GM23338 (cell line): ENCODE results near the gene FARS2. TPM values are rescaled to one million over a fixed set of nuclear protein-coding genes. Genes with fewer than 3 reads are reported as not detected.

ENCODE experiments used
- ATAC-seq: fragments of 200-7000 bp; cut with Tn5 transposase; 3 replicates; pipeline ENCODE4 v1.9.1; 2020
- DNase-seq: peaks from one replicate; pipeline ENCODE4 v3.0.0-alpha.2; 2015; ENCODE audit warnings: low spot score
- H2AFZ ChIP-seq: fragments of 200-600 bp; sonication (generic); 2 replicates; pipeline ENCODE4 v1.8.0; 2016; ENCODE audit warnings: antibody characterized with exemption, mild to moderate bottlenecking, moderate library complexity
- H3F3A ChIP-seq: fragments of 200-600 bp; sonication (generic); replicated peaks from 2 replicates; pipeline ENCODE4 v1.8.0; 2017; ENCODE audit warnings: antibody characterized with exemption, mixed run types, low read depth
- H3K27ac ChIP-seq: fragments of 200-600 bp; sonication (generic); 2 replicates; pipeline ENCODE4 v1.6.1; 2016; ENCODE audit warnings: low read depth
- H3K27me3 ChIP-seq: fragments of 200-600 bp; sonication (generic); 2 replicates; pipeline ENCODE4 v1.8.0; 2016; ENCODE audit warnings: mild to moderate bottlenecking, mixed run types, moderate library complexity; ENCODE audit not compliant: insufficient read depth
- H3K36me3 ChIP-seq: fragments of 200-600 bp; sonication (generic); 2 replicates; pipeline ENCODE4 v1.8.0; 2016; ENCODE audit warnings: mild to moderate bottlenecking; ENCODE audit not compliant: insufficient read depth
- H3K4me1 ChIP-seq: fragments of 200-600 bp; sonication (generic); 2 replicates; pipeline ENCODE4 v1.8.0; 2016; ENCODE audit warnings: mild to moderate bottlenecking, moderate library complexity; ENCODE audit not compliant: insufficient read depth
- H3K4me2 ChIP-seq: fragments of 200-600 bp; sonication (generic); 2 replicates; pipeline ENCODE4 v1.7.1; 2017; ENCODE audit warnings: mixed run types
- H3K4me3 ChIP-seq: fragments of 200-600 bp; sonication (generic); 2 replicates; pipeline ENCODE4 v1.6.1; 2016; ENCODE audit warnings: mixed run types
- H3K79me2 ChIP-seq: fragments of 200-600 bp; sonication (generic); replicated peaks from 2 replicates; pipeline ENCODE4 v1.8.0; 2017; ENCODE audit warnings: mild to moderate bottlenecking; ENCODE audit not compliant: insufficient read depth
- H3K9me2 ChIP-seq: fragments of 200-600 bp; sonication (generic); 2 replicates; pipeline ENCODE4 v1.8.0; 2017; ENCODE audit not compliant: insufficient read depth
- H4K20me1 ChIP-seq: fragments of 200-600 bp; sonication (generic); replicated peaks from 2 replicates; pipeline ENCODE4 v1.8.0; 2017; ENCODE audit warnings: mild to moderate bottlenecking; ENCODE audit not compliant: insufficient read depth
- H3K27ac Mint-ChIP-seq: 2 replicates; pipeline ENCODE4 v1.8.0; 2020; ENCODE audit warnings: inconsistent platforms, mild to moderate bottlenecking, moderate library complexity, mixed read lengths
- H3K27me3 Mint-ChIP-seq: 3 replicates; pipeline ENCODE4 v1.8.0; 2022; ENCODE audit warnings: low read depth, mild to moderate bottlenecking, moderate library complexity, mixed read lengths, inconsistent platforms; ENCODE audit not compliant: insufficient read depth, poor library complexity
- H3K36me3 Mint-ChIP-seq: 3 replicates; pipeline ENCODE4 v1.8.0; 2021; ENCODE audit warnings: low read depth, mild to moderate bottlenecking, inconsistent platforms, moderate library complexity, mixed read lengths
- H3K4me1 Mint-ChIP-seq: 3 replicates; pipeline ENCODE4 v1.8.0; 2020; ENCODE audit warnings: mild to moderate bottlenecking, inconsistent platforms, mixed read lengths
- H3K4me3 Mint-ChIP-seq: 3 replicates; pipeline ENCODE4 v1.8.0; 2021; ENCODE audit warnings: moderate library complexity, mild to moderate bottlenecking, inconsistent platforms, mixed read lengths
- H3K9me3 Mint-ChIP-seq: 3 replicates; pipeline ENCODE4 v1.8.0; 2020; ENCODE audit warnings: moderate library complexity, mild to moderate bottlenecking, inconsistent platforms, mixed read lengths
- CREB1 ChIP-seq: fragments of 250-450 bp; sonication (Bioruptor Pico); IDR thresholded peaks from 2 replicates; pipeline ENCODE4 v1.5.0; 2020; ENCODE audit warnings: low read depth, mild to moderate bottlenecking, moderate library complexity
- EZH2 ChIP-seq: fragments of 200-600 bp; sonication (generic); IDR thresholded peaks from one replicate; pipeline ENCODE4 v1.8.0; 2017; ENCODE audit warnings: antibody characterized with exemption, mild to moderate bottlenecking, low read depth; ENCODE audit not compliant: unreplicated experiment
- EZH2phosphoT487 ChIP-seq: fragments of 200-600 bp; sonication (generic); IDR thresholded peaks from one replicate; pipeline ENCODE4 v1.8.1; 2018; ENCODE audit warnings: antibody characterized with exemption; ENCODE audit not compliant: unreplicated experiment
- JUNB ChIP-seq: IDR thresholded peaks from one replicate; pipeline ENCODE4 v1.6.1; 2016; ENCODE audit warnings: antibody characterized with exemption; ENCODE audit not compliant: unreplicated experiment
- NANOG ChIP-seq: IDR thresholded peaks from 2 replicates; pipeline ENCODE4 v1.6.1; 2016; ENCODE audit warnings: antibody characterized with exemption, borderline replicate concordance
- POLR2AphosphoS5 ChIP-seq: IDR thresholded peaks from 2 replicates; pipeline ENCODE4 v1.6.1; 2016; ENCODE audit warnings: antibody characterized with exemption, low read depth
- STAT1 ChIP-seq: IDR thresholded peaks from one replicate; pipeline ENCODE4 v1.6.1; 2016; ENCODE audit warnings: antibody characterized with exemption; ENCODE audit not compliant: unreplicated experiment
- ZNF114 ChIP-seq: fragments of 250-450 bp; sonication (Bioruptor Pico); IDR thresholded peaks from 2 replicates; pipeline ENCODE4 v1.5.0; 2020; ENCODE audit warnings: mild to moderate bottlenecking, moderate library complexity
- ZNF331 ChIP-seq: fragments of 250-450 bp; sonication (Bioruptor Pico); IDR thresholded peaks from 2 replicates; pipeline ENCODE4 v1.5.0; 2020; ENCODE audit warnings: low read depth, mild to moderate bottlenecking, moderate library complexity
- polyA plus RNA-seq: library from polyadenylated mRNA; unstranded; fragments of >200 nt; fragmentation: Nextera tagmentation; extraction: Ambion mirVana; gene quantifications from 2 replicates; pipeline ENCODE4 v1.2.1, GENCODE V29; 2016
- total RNA-seq: library from RNA; depleted of rRNA; stranded (reverse); fragments of >200 nt; shearing (Covaris generic); gene quantifications from 2 replicates; pipeline ENCODE4 v1.2.3, GENCODE V29; 2014
- TF ChIP-seq, protein P1 (sequence below): IDR thresholded peaks from one replicate; pipeline ENCODE4 v1.6.1; 2018; ENCODE audit warnings: antibody characterized with exemption; ENCODE audit not compliant: unreplicated experiment
- TF ChIP-seq, protein P2 (sequence below): IDR thresholded peaks from 2 replicates; pipeline ENCODE4 v1.6.1; 2016; ENCODE audit warnings: antibody characterized with exemption
- TF ChIP-seq, protein P3 (sequence below), 2 experiments: fragments of 200-600 bp in 1 of 2; sonication (generic) in 1 of 2; conservative IDR thresholded peaks; 2 replicates each; pipeline versions ENCODE4 v1.5.1 to v1.6.1; 2016 to 2017; ENCODE audit warnings: antibody characterized with exemption in 2 of 2, low read depth in 2 of 2, mild to moderate bottlenecking in 2 of 2, moderate library complexity in 1 of 2
- TF ChIP-seq, protein P4 (sequence below): fragments of 250-450 bp; sonication (Bioruptor Pico); IDR thresholded peaks from 2 replicates; pipeline ENCODE4 v1.5.0; 2020; ENCODE audit warnings: mild to moderate bottlenecking, moderate library complexity

The FARS2 gene
- total and polyA plus RNA-seq, 2 experiments from 2014 or later: 7.6 to 19.0 TPM

DNA sequence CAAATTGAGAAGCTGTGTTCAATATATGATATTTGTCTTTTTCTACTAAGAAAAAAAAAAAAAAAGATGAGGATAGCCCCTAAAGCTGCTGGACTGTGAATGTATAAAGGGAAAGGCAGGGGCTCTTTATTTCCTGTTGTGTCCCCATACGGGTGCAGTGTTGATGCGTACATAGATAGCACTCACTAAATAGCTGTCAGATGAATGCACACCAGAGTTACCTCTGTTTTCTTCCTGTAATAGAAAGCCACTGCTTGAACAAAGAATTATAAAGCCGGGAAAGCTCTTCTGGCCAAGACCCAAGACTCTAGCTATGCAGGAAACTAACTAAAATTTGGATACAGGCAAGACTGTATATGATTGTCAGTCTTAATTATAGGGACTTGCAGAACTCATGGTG is 260.0 kb downstream of the FARS2 start:
- H3K4me3 ChIP-seq: no peak overlapping the region
- no peaks in the 10 kb centered on the region for H3K27me3 Mint-ChIP-seq
- H3K4me2 ChIP-seq: no peak overlapping the region
- H3K9me2 ChIP-seq: no peaks in the 10 kb centered on the region
- no peaks in the 10 kb centered on the region for H3F3A ChIP-seq
- TF ChIP-seq, protein P1, sequence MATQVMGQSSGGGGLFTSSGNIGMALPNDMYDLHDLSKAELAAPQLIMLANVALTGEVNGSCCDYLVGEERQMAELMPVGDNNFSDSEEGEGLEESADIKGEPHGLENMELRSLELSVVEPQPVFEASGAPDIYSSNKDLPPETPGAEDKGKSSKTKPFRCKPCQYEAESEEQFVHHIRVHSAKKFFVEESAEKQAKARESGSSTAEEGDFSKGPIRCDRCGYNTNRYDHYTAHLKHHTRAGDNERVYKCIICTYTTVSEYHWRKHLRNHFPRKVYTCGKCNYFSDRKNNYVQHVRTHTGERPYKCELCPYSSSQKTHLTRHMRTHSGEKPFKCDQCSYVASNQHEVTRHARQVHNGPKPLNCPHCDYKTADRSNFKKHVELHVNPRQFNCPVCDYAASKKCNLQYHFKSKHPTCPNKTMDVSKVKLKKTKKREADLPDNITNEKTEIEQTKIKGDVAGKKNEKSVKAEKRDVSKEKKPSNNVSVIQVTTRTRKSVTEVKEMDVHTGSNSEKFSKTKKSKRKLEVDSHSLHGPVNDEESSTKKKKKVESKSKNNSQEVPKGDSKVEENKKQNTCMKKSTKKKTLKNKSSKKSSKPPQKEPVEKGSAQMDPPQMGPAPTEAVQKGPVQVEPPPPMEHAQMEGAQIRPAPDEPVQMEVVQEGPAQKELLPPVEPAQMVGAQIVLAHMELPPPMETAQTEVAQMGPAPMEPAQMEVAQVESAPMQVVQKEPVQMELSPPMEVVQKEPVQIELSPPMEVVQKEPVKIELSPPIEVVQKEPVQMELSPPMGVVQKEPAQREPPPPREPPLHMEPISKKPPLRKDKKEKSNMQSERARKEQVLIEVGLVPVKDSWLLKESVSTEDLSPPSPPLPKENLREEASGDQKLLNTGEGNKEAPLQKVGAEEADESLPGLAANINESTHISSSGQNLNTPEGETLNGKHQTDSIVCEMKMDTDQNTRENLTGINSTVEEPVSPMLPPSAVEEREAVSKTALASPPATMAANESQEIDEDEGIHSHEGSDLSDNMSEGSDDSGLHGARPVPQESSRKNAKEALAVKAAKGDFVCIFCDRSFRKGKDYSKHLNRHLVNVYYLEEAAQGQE: no peak
- TF ChIP-seq ZNF114 (no peak), POLR2AphosphoS5 (no peak), CREB1 (CRISPR knock-in tag) (no peak), EZH2phosphoT487 (no peak), EZH2 (no peak), STAT1 (no peak), NANOG (no peak), JUNB (no peak), ZNF331 (CRISPR knock-in tag) (no peak)
- TF ChIP-seq, protein P2, sequence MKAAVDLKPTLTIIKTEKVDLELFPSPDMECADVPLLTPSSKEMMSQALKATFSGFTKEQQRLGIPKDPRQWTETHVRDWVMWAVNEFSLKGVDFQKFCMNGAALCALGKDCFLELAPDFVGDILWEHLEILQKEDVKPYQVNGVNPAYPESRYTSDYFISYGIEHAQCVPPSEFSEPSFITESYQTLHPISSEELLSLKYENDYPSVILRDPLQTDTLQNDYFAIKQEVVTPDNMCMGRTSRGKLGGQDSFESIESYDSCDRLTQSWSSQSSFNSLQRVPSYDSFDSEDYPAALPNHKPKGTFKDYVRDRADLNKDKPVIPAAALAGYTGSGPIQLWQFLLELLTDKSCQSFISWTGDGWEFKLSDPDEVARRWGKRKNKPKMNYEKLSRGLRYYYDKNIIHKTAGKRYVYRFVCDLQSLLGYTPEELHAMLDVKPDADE: no peak
- TF ChIP-seq, protein P3, sequence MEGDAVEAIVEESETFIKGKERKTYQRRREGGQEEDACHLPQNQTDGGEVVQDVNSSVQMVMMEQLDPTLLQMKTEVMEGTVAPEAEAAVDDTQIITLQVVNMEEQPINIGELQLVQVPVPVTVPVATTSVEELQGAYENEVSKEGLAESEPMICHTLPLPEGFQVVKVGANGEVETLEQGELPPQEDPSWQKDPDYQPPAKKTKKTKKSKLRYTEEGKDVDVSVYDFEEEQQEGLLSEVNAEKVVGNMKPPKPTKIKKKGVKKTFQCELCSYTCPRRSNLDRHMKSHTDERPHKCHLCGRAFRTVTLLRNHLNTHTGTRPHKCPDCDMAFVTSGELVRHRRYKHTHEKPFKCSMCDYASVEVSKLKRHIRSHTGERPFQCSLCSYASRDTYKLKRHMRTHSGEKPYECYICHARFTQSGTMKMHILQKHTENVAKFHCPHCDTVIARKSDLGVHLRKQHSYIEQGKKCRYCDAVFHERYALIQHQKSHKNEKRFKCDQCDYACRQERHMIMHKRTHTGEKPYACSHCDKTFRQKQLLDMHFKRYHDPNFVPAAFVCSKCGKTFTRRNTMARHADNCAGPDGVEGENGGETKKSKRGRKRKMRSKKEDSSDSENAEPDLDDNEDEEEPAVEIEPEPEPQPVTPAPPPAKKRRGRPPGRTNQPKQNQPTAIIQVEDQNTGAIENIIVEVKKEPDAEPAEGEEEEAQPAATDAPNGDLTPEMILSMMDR (conservative IDR thresholded peaks at IDR 0.05; ENCODE audit: low read depth in 2 of 2): no peak
- TF ChIP-seq, protein P4, sequence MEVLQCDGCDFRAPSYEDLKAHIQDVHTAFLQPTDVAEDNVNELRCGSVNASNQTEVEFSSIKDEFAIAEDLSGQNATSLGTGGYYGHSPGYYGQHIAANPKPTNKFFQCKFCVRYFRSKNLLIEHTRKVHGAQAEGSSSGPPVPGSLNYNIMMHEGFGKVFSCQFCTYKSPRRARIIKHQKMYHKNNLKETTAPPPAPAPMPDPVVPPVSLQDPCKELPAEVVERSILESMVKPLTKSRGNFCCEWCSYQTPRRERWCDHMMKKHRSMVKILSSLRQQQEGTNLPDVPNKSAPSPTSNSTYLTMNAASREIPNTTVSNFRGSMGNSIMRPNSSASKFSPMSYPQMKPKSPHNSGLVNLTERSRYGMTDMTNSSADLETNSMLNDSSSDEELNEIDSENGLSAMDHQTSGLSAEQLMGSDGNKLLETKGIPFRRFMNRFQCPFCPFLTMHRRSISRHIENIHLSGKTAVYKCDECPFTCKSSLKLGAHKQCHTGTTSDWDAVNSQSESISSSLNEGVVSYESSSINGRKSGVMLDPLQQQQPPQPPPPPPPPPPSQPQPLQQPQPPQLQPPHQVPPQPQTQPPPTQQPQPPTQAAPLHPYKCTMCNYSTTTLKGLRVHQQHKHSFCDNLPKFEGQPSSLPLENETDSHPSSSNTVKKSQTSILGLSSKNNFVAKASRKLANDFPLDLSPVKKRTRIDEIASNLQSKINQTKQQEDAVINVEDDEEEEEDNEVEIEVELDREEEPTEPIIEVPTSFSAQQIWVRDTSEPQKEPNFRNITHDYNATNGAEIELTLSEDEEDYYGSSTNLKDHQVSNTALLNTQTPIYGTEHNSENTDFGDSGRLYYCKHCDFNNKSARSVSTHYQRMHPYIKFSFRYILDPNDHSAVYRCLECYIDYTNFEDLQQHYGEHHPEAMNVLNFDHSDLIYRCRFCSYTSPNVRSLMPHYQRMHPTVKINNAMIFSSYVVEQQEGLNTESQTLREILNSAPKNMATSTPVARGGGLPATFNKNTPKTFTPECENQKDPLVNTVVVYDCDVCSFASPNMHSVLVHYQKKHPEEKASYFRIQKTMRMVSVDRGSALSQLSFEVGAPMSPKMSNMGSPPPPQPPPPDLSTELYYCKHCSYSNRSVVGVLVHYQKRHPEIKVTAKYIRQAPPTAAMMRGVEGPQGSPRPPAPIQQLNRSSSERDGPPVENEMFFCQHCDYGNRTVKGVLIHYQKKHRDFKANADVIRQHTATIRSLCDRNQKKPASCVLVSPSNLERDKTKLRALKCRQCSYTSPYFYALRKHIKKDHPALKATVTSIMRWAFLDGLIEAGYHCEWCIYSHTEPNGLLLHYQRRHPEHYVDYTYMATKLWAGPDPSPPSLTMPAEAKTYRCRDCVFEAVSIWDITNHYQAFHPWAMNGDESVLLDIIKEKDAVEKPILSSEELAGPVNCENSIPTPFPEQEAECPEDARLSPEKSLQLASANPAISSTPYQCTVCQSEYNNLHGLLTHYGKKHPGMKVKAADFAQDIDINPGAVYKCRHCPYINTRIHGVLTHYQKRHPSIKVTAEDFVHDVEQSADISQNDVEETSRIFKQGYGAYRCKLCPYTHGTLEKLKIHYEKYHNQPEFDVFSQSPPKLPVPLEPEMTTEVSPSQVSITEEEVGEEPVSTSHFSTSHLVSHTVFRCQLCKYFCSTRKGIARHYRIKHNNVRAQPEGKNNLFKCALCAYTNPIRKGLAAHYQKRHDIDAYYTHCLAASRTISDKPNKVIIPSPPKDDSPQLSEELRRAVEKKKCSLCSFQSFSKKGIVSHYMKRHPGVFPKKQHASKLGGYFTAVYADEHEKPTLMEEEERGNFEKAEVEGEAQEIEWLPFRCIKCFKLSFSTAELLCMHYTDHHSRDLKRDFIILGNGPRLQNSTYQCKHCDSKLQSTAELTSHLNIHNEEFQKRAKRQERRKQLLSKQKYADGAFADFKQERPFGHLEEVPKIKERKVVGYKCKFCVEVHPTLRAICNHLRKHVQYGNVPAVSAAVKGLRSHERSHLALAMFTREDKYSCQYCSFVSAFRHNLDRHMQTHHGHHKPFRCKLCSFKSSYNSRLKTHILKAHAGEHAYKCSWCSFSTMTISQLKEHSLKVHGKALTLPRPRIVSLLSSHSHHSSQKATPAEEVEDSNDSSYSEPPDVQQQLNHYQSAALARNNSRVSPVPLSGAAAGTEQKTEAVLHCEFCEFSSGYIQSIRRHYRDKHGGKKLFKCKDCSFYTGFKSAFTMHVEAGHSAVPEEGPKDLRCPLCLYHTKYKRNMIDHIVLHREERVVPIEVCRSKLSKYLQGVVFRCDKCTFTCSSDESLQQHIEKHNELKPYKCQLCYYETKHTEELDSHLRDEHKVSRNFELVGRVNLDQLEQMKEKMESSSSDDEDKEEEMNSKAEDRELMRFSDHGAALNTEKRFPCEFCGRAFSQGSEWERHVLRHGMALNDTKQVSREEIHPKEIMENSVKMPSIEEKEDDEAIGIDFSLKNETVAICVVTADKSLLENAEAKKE: no peak
- H2AFZ ChIP-seq: no peak overlapping the region
- H3K4me3 Mint-ChIP-seq: no peak overlapping the region
- H3K4me1 ChIP-seq: no peaks in the 10 kb centered on the region
- H3K27me3 ChIP-seq: no peaks in the 10 kb centered on the region
- H4K20me1 ChIP-seq: no peaks in the 10 kb centered on the region
- no peak overlapping the region for H3K27ac Mint-ChIP-seq
- H3K9me3 Mint-ChIP-seq: no peaks in the 10 kb centered on the region
- no peaks in the 10 kb centered on the region for H3K79me2 ChIP-seq
- H3K4me1 Mint-ChIP-seq: no peaks in the 10 kb centered on the region; the same call in 2 of the 3 replicates
- no peaks in the 10 kb centered on the region for H3K36me3 Mint-ChIP-seq
- DNase-seq (no peak), ATAC-seq (no peak)
- H3K27ac ChIP-seq: no peak overlapping the region
- no peaks in the 10 kb centered on the region for H3K36me3 ChIP-seq
